Psoas muscle (tissue), 8 donors: ENCODE data around the gene ZNF646. TPM values are rescaled to one million over a fixed set of nuclear protein-coding genes. Genes with fewer than 3 reads are reported as not detected.

Source experiments
- ATAC-seq, 4 donors: fragments of 200-7000 bp; cut with Tn5 transposase; one replicate each; pipeline ENCODE4 v1.9.1; 2020; ENCODE audit warnings: moderate library complexity in 3 of 4, mild to moderate bottlenecking in 2 of 4
- DNase-seq, 2 donors: peaks; one replicate each; pipeline ENCODE4 v3.0.0-alpha.2; 2020
- H3K27ac ChIP-seq: fragments of 200-600 bp; one replicate; pipeline ENCODE4 v1.8.0; 2022
- H3K27me3 ChIP-seq, 3 donors: fragments of 200-600 bp in 1 of 3; one replicate each; pipeline versions ENCODE4 v1.6.1 to v1.8.0; 2013 to 2022; ENCODE audit warnings: low read length in 2 of 3, mild to moderate bottlenecking in 2 of 3, moderate library complexity in 1 of 3; ENCODE audit not compliant: insufficient read depth in 3 of 3
- H3K36me3 ChIP-seq, 2 donors: fragments of 200-600 bp in 1 of 2; one replicate each; pipeline versions ENCODE4 v1.6.1 to v1.8.0; 2013 to 2022; ENCODE audit warnings: low read depth in 1 of 2, mild to moderate bottlenecking in 1 of 2, moderate library complexity in 1 of 2; ENCODE audit not compliant: insufficient read depth in 1 of 2
- H3K4me1 ChIP-seq: fragments of 200-600 bp; one replicate; pipeline ENCODE4 v1.8.0; 2022
- H3K4me3 ChIP-seq: fragments of 200-600 bp; one replicate; pipeline ENCODE4 v1.8.0; 2022; ENCODE audit warnings: mild to moderate bottlenecking
- H3K9me3 ChIP-seq: fragments of 200-600 bp; one replicate; pipeline ENCODE4 v1.8.0; 2022
- CTCF ChIP-seq: fragments of 200-600 bp; IDR thresholded peaks from one replicate; pipeline ENCODE4 v1.8.0; 2022; ENCODE audit warnings: antibody characterized with exemption
- WGBS, 3 donors: extraction: QIAGEN DNeasy Blood & Tissue Kit; methylation state at CpG; one replicate each; pipeline versions ENCODE4 v1.1.6 to v1.1.7; 2013; 5-methylcytosine and 5-hydroxymethylcytosine counted together
- intact Hi-C, 2 donors: fragments of 100-400 bp; cut with DNase I; formaldehyde crosslinking; loops; one replicate each; pipeline versions ENCODE4 v1.11.0 to v1.14.2; 2022
- polyA plus RNA-seq, 3 donors: library from polyadenylated mRNA; stranded (reverse); fragments of 200-250 nt; gene quantifications; one replicate each; pipeline ENCODE4 v1.2.3, GENCODE V29; 2013
- total RNA-seq, 4 donors: library from RNA; stranded (reverse); fragmentation: NEBNext Ultra II Directional in 2 of 4; extraction: Animal tissue kit (Norgen Biotek cat#: 25700) in 2 of 4; gene quantifications; one replicate each; pipeline versions ENCODE4 v1.2.1 to v1.2.4, GENCODE V29; 2021 to 2023
- donor health status: healthy with polysubstance abuse.
- donor health status: DM: no; HTN: no; CAD: no; lungs with moderate emphysema.
- donor health status: Bipolar disorder and iron deficiency.
- donor health status: healthy.
- donor health status: DM: yes; HTN: yes; CAD: no.
- donor health status: DM: no; HTN: no; CAD: no.
- donor health status: DM: no; HTN: no; CAD: no.
- donor health status: DM: yes; HTN: yes; CAD: no.

ZNF646 gene
- total and polyA plus RNA-seq, 7 donors = 4.0 to 22.6 (median 8.9) TPM

GRCh38 chr16:31131841-31132271 lies 57.6 kb downstream of the ZNF646 start:
- peaks cover 26% of the 10 kb centered on the region for H3K4me1 ChIP-seq
- no peak for DNase-seq
- intact Hi-C loops = no loop called here
- H3K27ac ChIP-seq = no peak overlapping the region
- TF ChIP-seq CTCF = no peak
- no peaks in the 10 kb centered on the region for H3K9me3 ChIP-seq
- no peak overlapping the region for H3K4me3 ChIP-seq
- H3K36me3 ChIP-seq = peaks cover 4 to 50% of the 10 kb centered on the region in 2 donors
- ATAC-seq = no peak
- WGBS, 3 donors = 72 to 79% (median 78%) methylated on average over 5 of the region's 5 CpGs
- H3K27me3 ChIP-seq = no peaks in the 10 kb centered on the region

DNA sequence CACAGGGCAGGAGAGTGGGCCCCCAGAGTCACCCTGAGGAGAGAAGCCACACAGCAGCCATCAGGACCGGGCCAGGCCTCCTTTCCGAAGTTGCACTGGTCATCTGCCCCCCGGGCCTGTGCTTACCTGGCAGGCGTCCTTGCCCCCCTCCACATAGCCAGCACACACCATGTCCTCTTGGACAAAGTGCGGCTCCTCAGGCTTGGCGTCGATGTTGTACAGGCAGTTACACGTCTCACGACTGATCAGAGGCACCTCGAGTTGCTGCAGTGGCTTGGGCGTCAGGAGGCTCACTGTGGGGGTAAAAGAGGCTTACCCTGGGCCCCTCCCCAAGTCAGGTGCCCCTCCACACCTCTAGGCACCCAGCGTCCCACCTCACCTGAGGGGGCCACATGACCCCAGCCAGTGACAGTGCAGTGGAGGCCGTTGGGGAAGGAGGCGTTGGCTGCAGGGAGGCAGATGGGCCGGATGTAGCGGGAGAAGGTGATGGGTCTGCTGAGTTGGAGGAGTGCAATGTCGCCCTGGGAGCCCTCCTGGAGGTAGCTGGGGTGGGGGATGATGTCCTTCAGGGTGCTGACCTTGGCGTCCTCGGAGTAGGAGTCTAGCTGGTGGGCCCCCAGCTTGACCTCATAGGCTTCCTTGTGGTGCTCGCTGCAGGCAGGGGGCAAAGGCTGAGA lies 58.2 kb downstream of the ZNF646 start:
- no peak overlapping the region for H3K27ac ChIP-seq
- intact Hi-C loops = no loop called here
- no peaks in the 10 kb centered on the region for H3K9me3 ChIP-seq
- WGBS, 3 donors = 80 to 90% (median 84%) methylated on average over 18 to 20 of the region's 20 CpGs
- H3K4me3 ChIP-seq = no peak overlapping the region
- H3K27me3 ChIP-seq = no peaks in the 10 kb centered on the region
- no peak for TF ChIP-seq CTCF
- ATAC-seq (no peak), DNase-seq (no peak)
- H3K4me1 ChIP-seq = peaks cover 20% of the 10 kb centered on the region
- peaks cover 0 to 44% of the 10 kb centered on the region in 2 donors for H3K36me3 ChIP-seq

DNA sequence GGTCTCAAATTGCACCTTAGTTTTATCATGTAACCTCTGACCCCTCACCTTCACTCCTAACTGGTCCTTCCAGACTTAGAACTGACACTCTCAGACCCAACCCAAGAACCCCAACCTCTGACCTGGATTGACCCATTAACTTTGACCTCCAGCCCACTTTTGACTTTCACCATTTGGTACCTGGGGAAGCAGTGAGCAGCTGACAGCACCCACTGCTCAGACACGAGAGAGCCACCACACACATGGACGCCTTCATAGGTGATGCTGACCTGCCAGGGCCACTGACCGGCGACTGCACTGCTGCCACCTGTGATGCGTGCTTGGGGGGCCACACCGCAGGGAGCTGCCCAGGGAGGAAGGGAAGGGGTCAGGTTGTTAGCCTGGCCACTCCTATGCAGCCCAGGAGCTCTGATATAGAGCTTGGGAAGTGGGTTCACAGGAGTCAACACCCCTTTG lies 58.9 kb downstream of the ZNF646 start:
- no peak for ATAC-seq
- WGBS, 3 donors = 82 to 93% (median 85%) methylated on average over 6 of the region's 6 CpGs

More for the DNA sequence above, 58.9 kb downstream of the ZNF646 start:
- Histone ChIP-seq H3K9me3 (no peaks in the 10 kb centered on the region), H3K36me3 (peaks cover 0 to 38% of the 10 kb centered on the region in 2 donors), H3K27ac (no peak overlapping the region), H3K4me3 (no peak overlapping the region), H3K27me3 (no peaks in the 10 kb centered on the region), H3K4me1 (peaks cover 14% of the 10 kb centered on the region)
- DNase-seq = no peak
- no peak for TF ChIP-seq CTCF
- intact Hi-C loops = no loop called here

Other genes with a start within 250 kb of the ZNF646 start
- 10 to 100 TPM; 13.9 to 18.1 (median 15.1) TPM for gene BCL7C, start 180.3 kb upstream of the ZNF646 start, total RNA-seq
- 10 to 100 TPM; 18.9 to 40.9 (median 30.2) TPM for gene BCL7C, start 180.3 kb upstream of the ZNF646 start, polyA plus RNA-seq
- gene CTF1, start 177.8 kb upstream of the ZNF646 start, total RNA-seq = 10 to 100 TPM in 1 of 4 donors, 1 to 10 TPM in 3; 8.5 to 16.6 (median 9.4) TPM
- 1 to 10 TPM; 4.9 to 5.5 (median 5.2) TPM for gene CTF1, start 177.8 kb upstream of the ZNF646 start, polyA plus RNA-seq
- gene FBXL19, start 150.8 kb upstream of the ZNF646 start, total RNA-seq = 1 to 10 TPM; 3.4 to 4.2 (median 4.1) TPM
- 1 to 10 TPM; 2.8 to 5.4 (median 2.8) TPM for gene FBXL19, start 150.8 kb upstream of the ZNF646 start, polyA plus RNA-seq
- gene ORAI3, start 125.4 kb upstream of the ZNF646 start, total RNA-seq = 1 to 10 TPM; 3.6 to 5.8 (median 5.5) TPM
- 1 to 10 TPM; 3.5 to 6.0 (median 4.0) TPM for gene ORAI3, start 125.4 kb upstream of the ZNF646 start, polyA plus RNA-seq
- 10 to 100 TPM; 13.3 to 19.0 (median 16.2) TPM for gene SETD1A, start 116.7 kb upstream of the ZNF646 start, total RNA-seq
- gene SETD1A, start 116.7 kb upstream of the ZNF646 start, polyA plus RNA-seq = 10 to 100 TPM in 1 of 3 donors, 1 to 10 TPM in 2; 7.9 to 15.9 (median 9.4) TPM
- 10 to 100 TPM in 1 of 4 donors, 1 to 10 TPM in 3; 3.2 to 12.8 (median 5.4) TPM for gene HSD3B7, start 89.2 kb upstream of the ZNF646 start, total RNA-seq
- gene HSD3B7, start 89.2 kb upstream of the ZNF646 start, polyA plus RNA-seq = 1 to 10 TPM; 3.5 to 4.9 (median 4.1) TPM
- gene STX1B, start 63.8 kb upstream of the ZNF646 start, total RNA-seq = under 1 TPM in 3 of 4 donors, not detected in 1; 0.11 to 0.64 (median 0.26) TPM
- gene STX1B, start 63.8 kb upstream of the ZNF646 start, polyA plus RNA-seq = under 1 TPM; 0.04 to 0.14 (median 0.05) TPM
- gene STX4, start 40.9 kb upstream of the ZNF646 start, total RNA-seq = 10 to 100 TPM; 47.6 to 57.8 (median 51.6) TPM
- gene STX4, start 40.9 kb upstream of the ZNF646 start, polyA plus RNA-seq = 100 to 1,000 TPM in 1 of 3 donors, 10 to 100 TPM in 2; 61.8 to 123 (median 83.3) TPM
- gene ZNF668, start 182 bp upstream of the ZNF646 start, total RNA-seq = 1 to 10 TPM; 5.3 to 7.5 (median 5.8) TPM
- 10 to 100 TPM in 2 of 3 donors, 1 to 10 TPM in 1; 7.2 to 12.3 (median 10.9) TPM for gene ZNF668, start 182 bp upstream of the ZNF646 start, polyA plus RNA-seq
- under 1 TPM; 0.32 to 0.90 (median 0.48) TPM for gene PRSS53, start 14.5 kb downstream of the ZNF646 start, total RNA-seq
- gene PRSS53, start 14.5 kb downstream of the ZNF646 start, polyA plus RNA-seq = under 1 TPM; 0.17 to 0.56 (median 0.31) TPM
- 10 to 100 TPM; 13.3 to 17.8 (median 16.5) TPM for gene VKORC1, start 20.4 kb downstream of the ZNF646 start, total RNA-seq
- gene VKORC1, start 20.4 kb downstream of the ZNF646 start, polyA plus RNA-seq = 10 to 100 TPM; 28.6 to 57.0 (median 48.3) TPM
- gene BCKDK, start 34.0 kb downstream of the ZNF646 start, total RNA-seq = 10 to 100 TPM; 36.7 to 72.8 (median 55.4) TPM
- gene BCKDK, start 34.0 kb downstream of the ZNF646 start, polyA plus RNA-seq = 10 to 100 TPM; 46.6 to 58.6 (median 47.3) TPM
- gene KAT8, start 43.2 kb downstream of the ZNF646 start, total RNA-seq = 10 to 100 TPM; 39.9 to 75.4 (median 61.2) TPM
- gene KAT8, start 43.2 kb downstream of the ZNF646 start, polyA plus RNA-seq = 10 to 100 TPM; 36.1 to 56.7 (median 51.2) TPM
- gene PRSS8, start 61.3 kb downstream of the ZNF646 start, total RNA-seq = not detected
- gene PRSS8, start 61.3 kb downstream of the ZNF646 start, polyA plus RNA-seq = under 1 TPM in 2 of 3 donors, not detected in 1; 0.07 to 0.22 TPM
- 1 to 10 TPM in 1 of 4 donors, under 1 TPM in 3; 0.47 to 1.1 (median 0.67) TPM for gene PRSS36, start 75.6 kb downstream of the ZNF646 start, total RNA-seq
- gene PRSS36, start 75.6 kb downstream of the ZNF646 start, polyA plus RNA-seq = 1 to 10 TPM in 2 of 3 donors, under 1 TPM in 1; 0.24 to 1.7 (median 1.3) TPM
- 100 to 1,000 TPM; 133 to 246 (median 160) TPM for gene FUS, start 105.7 kb downstream of the ZNF646 start, total RNA-seq
- 100 to 1,000 TPM; 117 to 185 (median 159) TPM for gene FUS, start 105.7 kb downstream of the ZNF646 start, polyA plus RNA-seq
- 1 to 10 TPM; 2.6 to 3.2 (median 3.0) TPM for gene PYCARD, start 128.3 kb downstream of the ZNF646 start, total RNA-seq
- gene PYCARD, start 128.3 kb downstream of the ZNF646 start, polyA plus RNA-seq = 1 to 10 TPM; 2.1 to 4.9 (median 3.4) TPM
- 100 to 1,000 TPM; 155 to 236 (median 229) TPM for gene TRIM72, start 139.7 kb downstream of the ZNF646 start, total RNA-seq
- 100 to 1,000 TPM in 1 of 3 donors, 10 to 100 TPM in 2; 62.9 to 132 (median 64.8) TPM for gene TRIM72, start 139.7 kb downstream of the ZNF646 start, polyA plus RNA-seq
- gene PYDC1, start 142.7 kb downstream of the ZNF646 start, total RNA-seq = not detected
- gene PYDC1, start 142.7 kb downstream of the ZNF646 start, polyA plus RNA-seq = not detected
- 1 to 10 TPM; 3.2 to 5.9 (median 3.9) TPM for gene ITGAM, start 185.6 kb downstream of the ZNF646 start, total RNA-seq
- gene ITGAM, start 185.6 kb downstream of the ZNF646 start, polyA plus RNA-seq = 1 to 10 TPM in 2 of 3 donors, under 1 TPM in 1; 0.52 to 2.5 (median 1.4) TPM